Measurements from ENCODE around the gene SLC22A3.
A peak's percentile ranks its signal among the peaks of the same experiment; 100 is the strongest.
"Not testable (repeated sequence)": the region's sequence is repeated elsewhere in the genome, so short reads cannot be mapped to it uniquely, and the experiment has no call there.

SLC22A3 gene

GRCh38 chr6:160435935-160436334 lies 87.8 kb downstream of the SLC22A3 start:
- no peak overlapping the region for H3K4me2 ChIP-seq (ENCODE audit: low read length)
- H3K27me3 ChIP-seq (ENCODE audit: control insufficient read depth, insufficient read depth, low read length) = peaks cover 12% of the 10 kb centered on the region
- H3K4me1 ChIP-seq (ENCODE audit: control insufficient read depth, insufficient read depth, low read length) = peaks cover 9% of the 10 kb centered on the region
- H3K4me3 ChIP-seq (ENCODE audit: low read length) = no peak overlapping the region
- H3K9me3 ChIP-seq (replicated peaks; ENCODE audit: low read length) = no peaks in the 10 kb centered on the region
- no peaks in the 10 kb centered on the region for H3K36me3 ChIP-seq (ENCODE audit: insufficient read depth, low read length)
- H3K9ac ChIP-seq (ENCODE audit: low read depth, low read length) = no peak overlapping the region

- Histone ChIP-seq H3K27me3 (ENCODE audit: control insufficient read depth, insufficient read depth, low read length) (peaks cover 17% of the 10 kb centered on the region), H3K9me3 (replicated peaks; ENCODE audit: low read length) (no peaks in the 10 kb centered on the region), H3K4me3 (ENCODE audit: low read length) (no peak overlapping the region), H3K9ac (ENCODE audit: low read depth, low read length) (no peak overlapping the region), H3K4me2 (ENCODE audit: low read length) (no peak overlapping the region), H3K4me1 (ENCODE audit: control insufficient read depth, insufficient read depth, low read length) (no peaks in the 10 kb centered on the region), H3K36me3 (ENCODE audit: insufficient read depth, low read length) (no peaks in the 10 kb centered on the region)
Measured at GRCh38 chr6:160437154-160437553, 89.0 kb downstream of the SLC22A3 start.

- no peak overlapping the region for H3K9ac ChIP-seq (ENCODE audit: low read depth, low read length)
- no peaks in the 10 kb centered on the region for H3K4me1 ChIP-seq (ENCODE audit: control insufficient read depth, insufficient read depth, low read length)
- H3K36me3 ChIP-seq (ENCODE audit: insufficient read depth, low read length) = no peaks in the 10 kb centered on the region
- peaks cover 17% of the 10 kb centered on the region for H3K27me3 ChIP-seq (ENCODE audit: control insufficient read depth, insufficient read depth, low read length)
- H3K4me2 ChIP-seq (ENCODE audit: low read length) = no peak overlapping the region
- no peak overlapping the region for H3K4me3 ChIP-seq (ENCODE audit: low read length)
- no peaks in the 10 kb centered on the region for H3K9me3 ChIP-seq (replicated peaks; ENCODE audit: low read length)
Measured at GRCh38 chr6:160437775-160438174, 89.6 kb downstream of the SLC22A3 start.

GRCh38 chr6:160438481-160438880 lies 90.3 kb downstream of the SLC22A3 start:
- Histone ChIP-seq H3K4me1 (ENCODE audit: control insufficient read depth, insufficient read depth, low read length) (no peaks in the 10 kb centered on the region), H3K27me3 (ENCODE audit: control insufficient read depth, insufficient read depth, low read length) (peaks cover 17% of the 10 kb centered on the region), H3K4me2 (ENCODE audit: low read length) (no peak overlapping the region), H3K36me3 (ENCODE audit: insufficient read depth, low read length) (no peaks in the 10 kb centered on the region), H3K9ac (ENCODE audit: low read depth, low read length) (no peak overlapping the region), H3K9me3 (replicated peaks; ENCODE audit: low read length) (no peaks in the 10 kb centered on the region), H3K4me3 (ENCODE audit: low read length) (no peak overlapping the region)

GRCh38 chr6:160439751-160440150 lies 91.6 kb downstream of the SLC22A3 start:
- peaks cover 17% of the 10 kb centered on the region for H3K27me3 ChIP-seq (ENCODE audit: control insufficient read depth, insufficient read depth, low read length)

GRCh38 chr6:160442151-160442550 lies 94.0 kb downstream of the SLC22A3 start:
- H3K9ac ChIP-seq (ENCODE audit: low read depth, low read length) = no peak overlapping the region
- peaks cover 17% of the 10 kb centered on the region for H3K27me3 ChIP-seq (ENCODE audit: control insufficient read depth, insufficient read depth, low read length)
- no peaks in the 10 kb centered on the region for H3K36me3 ChIP-seq (ENCODE audit: insufficient read depth, low read length)
- H3K9me3 ChIP-seq (replicated peaks; ENCODE audit: low read length) = no peaks in the 10 kb centered on the region
- no peak overlapping the region for H3K4me2 ChIP-seq (ENCODE audit: low read length)
- no peak overlapping the region for H3K4me3 ChIP-seq (ENCODE audit: low read length)
- no peaks in the 10 kb centered on the region for H3K4me1 ChIP-seq (ENCODE audit: control insufficient read depth, insufficient read depth, low read length)

More at GRCh38 chr6:160439751-160440150, 91.6 kb downstream of the SLC22A3 start:
- no peak overlapping the region for H3K4me3 ChIP-seq (ENCODE audit: low read length)
- no peak overlapping the region for H3K9ac ChIP-seq (ENCODE audit: low read depth, low read length)
- H3K9me3 ChIP-seq (replicated peaks; ENCODE audit: low read length) = no peaks in the 10 kb centered on the region
- H3K4me2 ChIP-seq (ENCODE audit: low read length) = no peak overlapping the region
- no peaks in the 10 kb centered on the region for H3K36me3 ChIP-seq (ENCODE audit: insufficient read depth, low read length)
- no peaks in the 10 kb centered on the region for H3K4me1 ChIP-seq (ENCODE audit: control insufficient read depth, insufficient read depth, low read length)

- no peak overlapping the region for H3K9ac ChIP-seq (ENCODE audit: low read depth, low read length)
- H3K4me2 ChIP-seq (ENCODE audit: low read length) = no peak overlapping the region
- H3K4me3 ChIP-seq (ENCODE audit: low read length) = no peak overlapping the region
- H3K4me1 ChIP-seq (ENCODE audit: control insufficient read depth, insufficient read depth, low read length) = no peaks in the 10 kb centered on the region
- H3K36me3 ChIP-seq (ENCODE audit: insufficient read depth, low read length) = no peaks in the 10 kb centered on the region
- no peaks in the 10 kb centered on the region for H3K9me3 ChIP-seq (replicated peaks; ENCODE audit: low read length)
- peaks cover 11% of the 10 kb centered on the region for H3K27me3 ChIP-seq (ENCODE audit: control insufficient read depth, insufficient read depth, low read length)
Measured at GRCh38 chr6:160445130-160445529, 97.0 kb downstream of the SLC22A3 start.

GRCh38 chr6:160447350-160447749 lies 99.2 kb downstream of the SLC22A3 start:
- H3K4me1 ChIP-seq (ENCODE audit: control insufficient read depth, insufficient read depth, low read length) = no peaks in the 10 kb centered on the region
- H3K27me3 ChIP-seq (ENCODE audit: control insufficient read depth, insufficient read depth, low read length) = no peaks in the 10 kb centered on the region
- H3K4me3 ChIP-seq (ENCODE audit: low read length) = no peak overlapping the region
- no peaks in the 10 kb centered on the region for H3K36me3 ChIP-seq (ENCODE audit: insufficient read depth, low read length)
- H3K4me2 ChIP-seq (ENCODE audit: low read length) = no peak overlapping the region
- no peaks in the 10 kb centered on the region for H3K9me3 ChIP-seq (replicated peaks; ENCODE audit: low read length)
- H3K9ac ChIP-seq (ENCODE audit: low read depth, low read length) = no peak overlapping the region

- not testable (repeated sequence) for H3K36me3 ChIP-seq (ENCODE audit: insufficient read depth, low read length); H3K27me3 ChIP-seq (ENCODE audit: control insufficient read depth, insufficient read depth, low read length); H3K4me2 ChIP-seq (ENCODE audit: low read length); H3K4me3 ChIP-seq (ENCODE audit: low read length); H3K9ac ChIP-seq (ENCODE audit: low read depth, low read length); H3K9me3 ChIP-seq (replicated peaks; ENCODE audit: low read length); H3K4me1 ChIP-seq (ENCODE audit: control insufficient read depth, insufficient read depth, low read length)
Measured at GRCh38 chr6:160449787-160450186, 101.6 kb downstream of the SLC22A3 start.

- no peaks in the 10 kb centered on the region for H3K9me3 ChIP-seq (replicated peaks; ENCODE audit: low read length)
- no peak overlapping the region for H3K4me3 ChIP-seq (ENCODE audit: low read length)
- no peaks in the 10 kb centered on the region for H3K36me3 ChIP-seq (ENCODE audit: insufficient read depth, low read length)
- no peak overlapping the region for H3K9ac ChIP-seq (ENCODE audit: low read depth, low read length)
- no peaks in the 10 kb centered on the region for H3K27me3 ChIP-seq (ENCODE audit: control insufficient read depth, insufficient read depth, low read length)
- H3K4me1 ChIP-seq (ENCODE audit: control insufficient read depth, insufficient read depth, low read length) = peaks cover 9% of the 10 kb centered on the region
- no peak overlapping the region for H3K4me2 ChIP-seq (ENCODE audit: low read length)
Measured at GRCh38 chr6:160450849-160451248, 102.7 kb downstream of the SLC22A3 start.

GRCh38 chr6:160454303-160454702 lies 106.1 kb downstream of the SLC22A3 start:
- H3K9me3 ChIP-seq (replicated peaks; ENCODE audit: low read length) = no peaks in the 10 kb centered on the region
- no peaks in the 10 kb centered on the region for H3K27me3 ChIP-seq (ENCODE audit: control insufficient read depth, insufficient read depth, low read length)

GRCh38 chr6:160455081-160455480 lies 106.9 kb downstream of the SLC22A3 start:
- Histone ChIP-seq H3K4me3 (ENCODE audit: low read length) (no peak overlapping the region), H3K4me1 (ENCODE audit: control insufficient read depth, insufficient read depth, low read length) (peaks cover 9% of the 10 kb centered on the region), H3K9me3 (replicated peaks; ENCODE audit: low read length) (no peaks in the 10 kb centered on the region), H3K4me2 (ENCODE audit: low read length) (peak overlapping the region; percentile 89), H3K36me3 (ENCODE audit: insufficient read depth, low read length) (no peaks in the 10 kb centered on the region), H3K27me3 (ENCODE audit: control insufficient read depth, insufficient read depth, low read length) (no peaks in the 10 kb centered on the region), H3K9ac (ENCODE audit: low read depth, low read length) (peak overlapping the region; percentile 55)

More at GRCh38 chr6:160454303-160454702, 106.1 kb downstream of the SLC22A3 start:
- Histone ChIP-seq H3K9ac (ENCODE audit: low read depth, low read length) (no peak overlapping the region), H3K4me2 (ENCODE audit: low read length) (no peak overlapping the region), H3K36me3 (ENCODE audit: insufficient read depth, low read length) (no peaks in the 10 kb centered on the region), H3K4me3 (ENCODE audit: low read length) (no peak overlapping the region), H3K4me1 (ENCODE audit: control insufficient read depth, insufficient read depth, low read length) (peaks cover 9% of the 10 kb centered on the region)
